Nephron (organoid): ENCODE results near the gene DXO.
A peak's percentile ranks its signal among the peaks of the same experiment; 100 is the strongest.
"Not testable (repeated sequence)": the region's sequence is repeated elsewhere in the genome, so short reads cannot be mapped to it uniquely, and the experiment has no call there.

Experiments used
- H3K27ac Mint-ChIP-seq, 3 experiments: 2 replicates each; pipeline ENCODE4 v1.8.0; 2020; ENCODE audit warnings: mixed read lengths in 3 of 3, mild to moderate bottlenecking in 2 of 3, moderate library complexity in 1 of 3
- H3K27me3 Mint-ChIP-seq: 2 replicates; pipeline ENCODE4 v1.8.0; 2021; ENCODE audit warnings: low read depth, mild to moderate bottlenecking, moderate library complexity, mixed read lengths
- H3K36me3 Mint-ChIP-seq: 2 replicates; pipeline ENCODE4 v1.8.0; 2020; ENCODE audit warnings: low read depth, mixed read lengths
- H3K4me1 Mint-ChIP-seq: 2 replicates; pipeline ENCODE4 v1.8.0; 2020; ENCODE audit warnings: mixed read lengths
- H3K4me3 Mint-ChIP-seq, 3 experiments: 2 replicates each; pipeline ENCODE4 v1.8.0; 2020; ENCODE audit warnings: mild to moderate bottlenecking in 3 of 3, mixed read lengths in 3 of 3, moderate library complexity in 2 of 3
- H3K9me3 Mint-ChIP-seq: 2 replicates; pipeline ENCODE4 v1.8.0; 2020; ENCODE audit warnings: mixed read lengths
- CTCF ChIP-seq, 3 experiments: fragments of 200-600 bp; sonication (generic); IDR thresholded peaks; one replicate each; pipeline ENCODE4 v1.5.0; 2021; ENCODE audit warnings: antibody characterized with exemption in 3 of 3; ENCODE audit not compliant: unreplicated experiment in 3 of 3

The DXO gene

GRCh38 chr6:32003301-32003700, 31.4 kb upstream of the DXO start:
- not testable (repeated sequence) for H3K27ac Mint-ChIP-seq, H3K4me1 Mint-ChIP-seq, H3K4me3 Mint-ChIP-seq, H3K36me3 Mint-ChIP-seq, H3K9me3 Mint-ChIP-seq, H3K27me3 Mint-ChIP-seq

DNA sequence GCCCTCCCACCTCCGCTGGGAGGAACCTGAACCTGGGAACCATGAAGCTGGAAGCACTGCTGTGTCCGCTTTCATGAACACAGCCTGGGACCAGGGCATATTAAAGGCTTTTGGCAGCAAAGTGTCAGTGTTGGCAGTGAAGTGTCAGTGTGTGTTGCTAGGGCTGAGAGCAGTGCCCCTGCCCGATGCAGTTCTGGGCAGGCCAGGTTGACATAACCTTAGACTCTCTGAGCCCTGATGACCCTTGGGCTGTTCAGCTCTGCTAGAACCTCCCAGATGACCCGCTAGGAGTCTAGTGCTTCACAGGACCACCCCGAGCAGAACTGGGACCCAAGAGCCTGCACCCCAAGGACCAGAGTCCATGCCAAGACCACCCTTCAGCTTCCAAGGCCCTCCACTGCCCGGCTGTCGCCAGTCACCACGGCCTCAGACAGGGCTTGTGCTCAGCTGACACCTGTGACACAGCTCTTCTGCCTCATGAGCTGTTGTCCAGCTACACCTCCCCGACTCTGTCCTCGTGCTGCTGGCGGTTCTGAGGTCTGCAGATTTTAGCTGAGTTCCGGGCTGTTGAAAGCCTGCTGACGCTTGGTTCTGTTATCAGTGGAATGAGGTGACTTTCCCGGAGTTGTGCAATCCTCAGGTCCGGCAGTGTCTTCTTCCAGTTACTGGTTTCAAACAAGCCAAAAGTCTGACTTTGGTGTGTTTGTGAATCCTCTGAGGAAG, 30.8 kb upstream of the DXO start:
- H3K36me3 Mint-ChIP-seq, H3K27me3 Mint-ChIP-seq, H3K9me3 Mint-ChIP-seq, H3K4me1 Mint-ChIP-seq, H3K27ac Mint-ChIP-seq, H3K4me3 Mint-ChIP-seq: not testable (repeated sequence)

DNA sequence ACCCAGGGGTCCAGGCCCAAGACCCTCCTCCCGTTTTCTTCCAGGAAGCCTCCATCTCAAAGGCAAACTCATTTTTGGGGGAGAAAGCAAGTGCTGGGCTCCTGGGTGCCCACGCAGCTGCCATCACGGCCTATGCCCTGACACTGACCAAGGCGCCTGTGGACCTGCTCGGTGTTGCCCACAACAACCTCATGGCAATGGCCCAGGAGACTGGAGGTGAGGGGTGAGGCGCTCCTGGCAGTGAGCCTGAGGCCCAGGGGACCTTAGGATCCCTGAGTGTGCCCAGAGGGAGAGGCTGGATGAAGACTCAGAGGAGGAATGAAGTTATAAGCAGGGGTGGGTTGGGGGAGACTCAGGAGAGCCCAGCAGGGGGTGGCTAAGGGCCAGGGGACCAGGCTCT, 24.4 kb upstream of the DXO start:
- not testable (repeated sequence) for H3K27me3 Mint-ChIP-seq, H3K27ac Mint-ChIP-seq, H3K4me3 Mint-ChIP-seq, H3K9me3 Mint-ChIP-seq, H3K36me3 Mint-ChIP-seq, H3K4me1 Mint-ChIP-seq

- H3K27ac Mint-ChIP-seq, H3K9me3 Mint-ChIP-seq, H3K4me1 Mint-ChIP-seq, H3K4me3 Mint-ChIP-seq, H3K27me3 Mint-ChIP-seq, H3K36me3 Mint-ChIP-seq: not testable (repeated sequence)
These were observed 22.5 kb upstream of the DXO start for GRCh38 chr6:31994421-31994820.

GRCh38 chr6:31989363-31989762, 17.4 kb upstream of the DXO start:
- not testable (repeated sequence) for H3K27ac Mint-ChIP-seq, H3K27me3 Mint-ChIP-seq, H3K9me3 Mint-ChIP-seq, H3K4me3 Mint-ChIP-seq, H3K4me1 Mint-ChIP-seq, H3K36me3 Mint-ChIP-seq

- H3K9me3 Mint-ChIP-seq, H3K4me3 Mint-ChIP-seq, H3K4me1 Mint-ChIP-seq, H3K27me3 Mint-ChIP-seq, H3K27ac Mint-ChIP-seq: not testable (repeated sequence)
- peaks cover 16% of the 10 kb centered on the region for H3K36me3 Mint-ChIP-seq
These were observed 9.8 kb upstream of the DXO start, which contains the start of gene C4A for GRCh38 chr6:31981744-31982143. TSS of gene C4A (plus strand) at chr6:31982057. CDS start at chr6:31982108, 51 bp downstream.

GRCh38 chr6:31980998-31981397, 9.1 kb upstream of the DXO start:
- not testable (repeated sequence) for H3K27me3 Mint-ChIP-seq, H3K9me3 Mint-ChIP-seq, H3K4me1 Mint-ChIP-seq, H3K27ac Mint-ChIP-seq, H3K4me3 Mint-ChIP-seq
- peaks cover 18% of the 10 kb centered on the region for H3K36me3 Mint-ChIP-seq

DNA sequence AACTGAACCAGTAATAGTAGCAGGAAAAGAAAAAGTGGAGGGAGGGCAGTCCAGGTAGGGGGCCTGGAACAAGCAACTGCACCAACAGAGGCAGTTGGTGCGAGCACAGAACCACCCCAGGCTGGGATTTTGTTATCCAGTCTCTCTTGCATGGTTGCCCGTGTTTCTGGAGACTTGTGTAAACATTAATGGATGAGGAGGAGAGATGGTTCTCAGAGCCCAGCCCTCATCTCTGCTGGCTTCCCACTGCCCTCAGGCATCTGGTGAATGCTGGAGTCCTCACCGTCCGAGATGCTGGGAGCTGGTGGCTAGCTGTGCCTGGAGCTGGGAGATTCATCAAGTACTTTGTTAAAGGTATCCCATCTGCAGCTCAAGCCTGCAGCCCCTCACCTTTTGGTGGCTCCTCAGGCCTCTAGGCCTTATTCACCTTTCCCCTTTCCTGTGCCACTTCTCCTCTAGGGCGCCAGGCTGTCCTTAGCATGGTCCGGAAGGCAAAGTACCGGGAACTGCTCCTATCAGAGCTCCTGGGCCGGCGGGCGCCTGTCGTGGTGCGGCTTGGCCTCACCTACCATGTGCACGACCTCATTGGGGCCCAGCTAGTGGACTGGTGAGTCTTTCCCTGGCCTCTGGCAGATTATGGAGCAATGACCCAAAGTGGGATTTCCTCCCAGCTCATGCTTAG, 8.4 kb upstream of the DXO start:
- not testable (repeated sequence) for H3K27me3 Mint-ChIP-seq, H3K9me3 Mint-ChIP-seq, H3K4me3 Mint-ChIP-seq, H3K4me1 Mint-ChIP-seq, H3K27ac Mint-ChIP-seq
- H3K36me3 Mint-ChIP-seq = peaks cover 21% of the 10 kb centered on the region

DNA sequence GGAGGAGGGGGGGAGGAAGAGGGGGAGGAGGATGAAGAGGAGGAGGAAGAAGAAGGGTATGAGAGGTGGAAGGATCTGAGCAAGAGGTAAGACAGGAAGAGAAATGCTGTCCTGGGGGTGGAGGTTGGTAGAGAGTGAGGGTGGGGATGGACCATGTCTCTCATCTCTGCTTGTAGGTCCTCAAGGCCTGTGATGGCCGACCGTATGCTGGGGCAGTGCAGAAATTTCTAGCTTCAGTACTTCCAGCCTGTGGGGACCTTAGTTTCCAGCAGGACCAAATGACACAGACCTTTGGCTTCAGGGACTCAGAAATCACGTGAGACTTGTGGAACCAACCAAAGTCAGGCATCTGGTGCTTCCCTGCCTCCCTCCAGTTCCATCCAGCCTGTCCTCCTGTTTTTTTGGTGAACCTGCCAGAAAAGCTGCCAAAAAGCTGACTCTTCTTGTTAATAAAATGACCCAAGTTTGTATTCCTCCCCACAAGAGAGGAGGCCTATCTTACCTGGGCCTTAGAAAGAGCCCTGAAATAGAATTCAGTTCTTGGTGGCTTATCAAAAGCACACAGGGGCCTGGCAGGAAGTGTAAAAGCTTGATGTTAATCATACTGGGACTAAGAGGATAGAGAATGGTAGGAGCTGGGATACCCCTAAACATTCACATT, 7.4 kb upstream of the DXO start:
- peaks cover 31% of the 10 kb centered on the region for H3K36me3 Mint-ChIP-seq
- TF ChIP-seq CTCF (IDR thresholded peaks at IDR 0.05; ENCODE audit: unreplicated experiment in 3 of 3) = no peak
- H3K27me3 Mint-ChIP-seq = no peaks in the 10 kb centered on the region
- H3K9me3 Mint-ChIP-seq = peaks cover 3% of the 10 kb centered on the region
- no peak overlapping the region for H3K4me3 Mint-ChIP-seq
- no peaks in the 10 kb centered on the region for H3K4me1 Mint-ChIP-seq
- H3K27ac Mint-ChIP-seq = no peak overlapping the region

DNA sequence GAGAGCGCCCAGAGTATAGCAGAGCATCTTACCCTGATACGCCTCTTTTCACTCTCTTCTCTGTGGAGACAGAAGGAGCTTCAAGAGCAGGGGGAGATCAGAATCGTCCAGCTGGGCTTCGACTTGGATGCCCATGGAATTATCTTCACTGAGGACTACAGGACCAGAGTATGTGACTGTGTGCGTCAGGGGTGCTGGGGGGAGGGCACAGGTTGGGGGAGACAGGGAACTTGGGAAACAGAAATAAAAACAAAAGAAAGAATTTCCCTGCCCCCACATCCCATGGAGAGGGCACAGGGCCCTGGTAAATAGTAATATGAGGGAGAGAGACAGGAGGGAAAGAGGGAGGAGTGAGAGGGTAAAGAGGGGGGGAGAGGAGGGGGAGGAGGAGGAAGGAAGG, 6.9 kb upstream of the DXO start:
- Mint-ChIP-seq H3K27ac (peak overlapping the region in 1 of 3 experiments; percentile 44), H3K9me3 (peaks cover 3% of the 10 kb centered on the region), H3K4me1 (no peaks in the 10 kb centered on the region), H3K36me3 (peaks cover 36% of the 10 kb centered on the region), H3K4me3 (no peak overlapping the region), H3K27me3 (no peaks in the 10 kb centered on the region)
- TF ChIP-seq CTCF (IDR thresholded peaks at IDR 0.05; ENCODE audit: unreplicated experiment in 3 of 3) = no peak
